Tibial nerve (tissue), 4 donors: ENCODE results near the gene NPDC1.

Experiments
- EP300 ChIP-seq, 2 donors: sonication (generic); formaldehyde crosslinking; IDR thresholded peaks; one replicate each; pipeline ENCODE4 v1.6.1; 2017; ENCODE audit warnings: antibody characterized with exemption in 2 of 2, mild to moderate bottlenecking in 1 of 2
- POLR2A ChIP-seq, 2 donors: fragments of 450-650 bp; IDR thresholded peaks; one replicate each; pipeline ENCODE4 v1.6.1; 2017; ENCODE audit warnings: antibody characterized with exemption in 2 of 2, mild to moderate bottlenecking in 2 of 2, moderate library complexity in 2 of 2
- TF ChIP-seq, protein P1 (sequence below), 5 experiments: fragments of 200-600 bp in 3 of 5; fragments of 450-650 bp in 2 of 5; sonication (generic) in 3 of 5; IDR thresholded peaks; one replicate each; pipeline ENCODE4 v1.5.1; 2016 to 2019; ENCODE audit warnings: antibody characterized with exemption in 5 of 5, mild to moderate bottlenecking in 3 of 5, moderate library complexity in 2 of 5

DNA sequence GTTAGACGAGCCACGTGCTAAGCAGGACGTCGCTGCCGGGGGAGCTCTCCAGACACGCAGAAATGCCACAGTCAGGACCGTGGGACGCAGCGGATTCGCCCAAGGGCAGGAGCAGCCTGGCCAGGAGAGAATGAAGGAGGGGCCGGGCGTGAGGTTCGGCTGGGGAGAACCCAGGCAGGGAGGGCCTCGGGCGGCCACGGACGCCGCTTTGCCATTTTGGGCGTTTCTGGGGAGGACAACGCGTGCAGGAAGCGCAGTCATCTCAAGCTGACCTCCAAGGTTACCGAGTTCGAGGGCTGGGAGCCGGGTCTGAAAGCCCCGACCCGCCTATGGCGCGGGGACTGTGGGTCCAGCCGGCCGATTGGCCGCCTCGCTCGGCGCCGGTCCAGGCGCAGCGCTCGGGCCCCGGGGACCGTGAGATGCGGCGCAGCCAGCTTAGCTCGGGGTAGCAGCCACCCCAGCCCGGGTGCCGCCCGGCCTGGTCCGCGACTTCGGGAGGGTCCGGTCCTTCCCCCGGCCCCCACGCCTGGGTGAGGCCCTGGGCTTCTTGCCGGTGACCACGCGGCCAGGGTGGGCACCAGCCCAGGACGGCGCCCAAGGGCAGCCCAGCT lies 40.0 kb upstream of the NPDC1 start:
- TF ChIP-seq, protein P1, sequence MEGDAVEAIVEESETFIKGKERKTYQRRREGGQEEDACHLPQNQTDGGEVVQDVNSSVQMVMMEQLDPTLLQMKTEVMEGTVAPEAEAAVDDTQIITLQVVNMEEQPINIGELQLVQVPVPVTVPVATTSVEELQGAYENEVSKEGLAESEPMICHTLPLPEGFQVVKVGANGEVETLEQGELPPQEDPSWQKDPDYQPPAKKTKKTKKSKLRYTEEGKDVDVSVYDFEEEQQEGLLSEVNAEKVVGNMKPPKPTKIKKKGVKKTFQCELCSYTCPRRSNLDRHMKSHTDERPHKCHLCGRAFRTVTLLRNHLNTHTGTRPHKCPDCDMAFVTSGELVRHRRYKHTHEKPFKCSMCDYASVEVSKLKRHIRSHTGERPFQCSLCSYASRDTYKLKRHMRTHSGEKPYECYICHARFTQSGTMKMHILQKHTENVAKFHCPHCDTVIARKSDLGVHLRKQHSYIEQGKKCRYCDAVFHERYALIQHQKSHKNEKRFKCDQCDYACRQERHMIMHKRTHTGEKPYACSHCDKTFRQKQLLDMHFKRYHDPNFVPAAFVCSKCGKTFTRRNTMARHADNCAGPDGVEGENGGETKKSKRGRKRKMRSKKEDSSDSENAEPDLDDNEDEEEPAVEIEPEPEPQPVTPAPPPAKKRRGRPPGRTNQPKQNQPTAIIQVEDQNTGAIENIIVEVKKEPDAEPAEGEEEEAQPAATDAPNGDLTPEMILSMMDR (IDR thresholded peaks at IDR 0.05): no peak
- TF ChIP-seq EP300 (IDR thresholded peaks at IDR 0.05) (no peak), POLR2A (IDR thresholded peaks at IDR 0.05) (no peak)
